Measurements from ENCODE around the gene GNA12. TPM values are rescaled to one million over a fixed set of nuclear protein-coding genes. Genes with fewer than 3 reads are reported as not detected.
"Not testable (repeated sequence)": the region's sequence is repeated elsewhere in the genome, so short reads cannot be mapped to it uniquely, and the experiment has no call there.

The GNA12 gene
- total RNA-seq, 1 donor from 2014 or later, result 31.7 TPM

DNA sequence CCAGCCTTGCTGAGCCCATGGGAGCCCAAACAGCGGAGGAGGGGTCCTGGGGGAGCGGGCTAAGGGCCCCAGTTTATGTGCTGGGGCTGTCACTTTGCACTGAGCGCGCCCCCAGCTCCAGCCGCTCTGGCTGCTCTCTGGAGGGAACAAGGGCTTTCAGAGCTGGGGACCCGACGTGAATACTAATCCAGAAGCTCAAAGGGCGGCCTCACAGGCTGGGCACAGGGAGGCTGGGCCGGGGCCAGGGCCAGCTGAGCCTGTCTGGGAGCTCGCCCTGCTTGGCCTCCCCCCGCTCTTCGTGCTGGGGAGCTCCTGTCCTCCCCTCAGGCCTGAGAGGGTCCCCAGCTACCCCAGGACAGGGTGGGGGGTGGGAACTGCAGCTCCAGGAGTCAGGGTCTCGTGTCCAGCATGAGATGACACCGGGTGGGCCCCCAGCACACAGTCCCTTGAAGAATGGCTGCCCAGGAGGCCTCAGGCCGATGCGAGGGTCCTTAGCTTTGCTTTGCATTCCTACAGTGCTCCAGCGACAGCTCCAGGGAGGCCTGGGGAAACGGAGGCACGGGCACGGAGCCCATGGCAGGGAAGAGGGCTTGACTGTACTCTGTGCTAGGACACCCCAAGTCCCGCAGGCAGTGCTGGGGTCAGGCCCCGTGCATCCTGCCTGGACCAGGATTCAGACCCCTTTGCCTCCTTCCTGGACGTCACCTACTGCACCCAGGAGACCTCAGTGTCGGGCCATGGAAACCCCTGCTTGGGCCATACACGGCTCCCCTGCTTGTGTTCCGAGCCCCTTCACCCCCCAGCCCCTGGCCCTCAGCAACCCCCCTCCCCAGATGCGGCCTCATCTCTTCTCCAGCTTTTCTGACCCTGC is 161.9 kb downstream of the GNA12 start:
- intact Hi-C loops (cut with micrococcal nuclease), result loop anchor here (1.0 to 2.0 kb wide), 2 partner anchors 199 to 231 kb away; no protein-coding TSS in a partner anchor

DNA sequence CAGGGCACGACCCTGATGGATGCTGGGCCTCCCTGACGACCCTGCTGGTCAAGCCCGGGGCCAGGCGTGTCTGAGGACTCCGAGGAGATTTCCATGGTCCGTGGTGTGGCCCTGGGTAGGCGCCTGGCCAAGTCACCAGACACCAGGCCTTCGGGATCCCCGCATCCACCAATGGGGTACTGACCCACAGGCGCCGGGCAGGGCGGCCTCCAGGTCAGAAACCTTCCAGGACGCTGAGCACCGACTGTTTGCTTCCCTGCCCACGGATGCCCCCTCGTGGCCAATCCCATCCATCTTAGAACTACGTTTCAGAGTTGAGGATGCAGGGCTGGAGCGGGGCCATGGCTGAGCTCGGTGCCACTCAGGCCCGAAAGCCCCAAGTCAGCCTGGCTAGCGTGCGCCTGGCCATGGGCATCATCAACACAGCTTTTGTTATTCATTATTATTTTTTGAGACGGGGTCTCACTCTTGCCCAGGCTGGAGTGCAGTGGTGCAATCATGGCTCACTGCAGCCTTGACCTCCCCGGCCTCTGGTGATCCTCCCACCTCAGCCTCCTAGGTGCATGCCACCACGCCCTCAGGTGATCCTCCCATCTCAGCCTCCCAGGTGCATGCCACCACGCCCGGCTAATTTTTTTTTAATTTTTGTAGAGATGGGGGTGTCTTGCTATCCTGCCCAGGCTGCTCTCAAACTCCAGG is 163.2 kb downstream of the GNA12 start:
- intact Hi-C loops (cut with micrococcal nuclease), result loop anchor here (1.0 to 2.0 kb wide), 2 partner anchors 198 to 230 kb away; no protein-coding TSS in a partner anchor

DNA sequence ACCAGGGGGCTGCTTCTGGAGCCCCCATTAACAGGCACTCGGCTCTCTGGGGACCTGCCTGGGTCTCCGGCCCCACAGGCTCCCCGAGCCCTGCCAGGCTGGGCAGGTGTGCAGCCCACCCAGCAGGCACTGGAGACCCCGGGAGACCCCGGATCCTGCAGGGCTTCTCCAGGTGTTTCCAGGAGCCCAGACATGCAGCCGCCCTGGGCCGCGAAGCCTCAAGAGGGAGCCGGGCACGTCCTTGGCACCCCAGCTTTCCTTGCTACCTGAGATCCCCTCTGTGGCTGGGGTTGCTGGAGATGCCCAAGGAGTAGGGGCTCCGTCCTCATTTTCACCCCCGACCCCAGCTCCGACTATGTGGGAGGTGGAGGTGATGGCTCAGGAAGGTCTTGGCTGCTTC is 163.9 kb downstream of the GNA12 start:
- intact Hi-C loops (cut with micrococcal nuclease), result loop anchor here (2.0 kb wide), 1 partner anchor 197 kb away; no protein-coding TSS in a partner anchor

DNA sequence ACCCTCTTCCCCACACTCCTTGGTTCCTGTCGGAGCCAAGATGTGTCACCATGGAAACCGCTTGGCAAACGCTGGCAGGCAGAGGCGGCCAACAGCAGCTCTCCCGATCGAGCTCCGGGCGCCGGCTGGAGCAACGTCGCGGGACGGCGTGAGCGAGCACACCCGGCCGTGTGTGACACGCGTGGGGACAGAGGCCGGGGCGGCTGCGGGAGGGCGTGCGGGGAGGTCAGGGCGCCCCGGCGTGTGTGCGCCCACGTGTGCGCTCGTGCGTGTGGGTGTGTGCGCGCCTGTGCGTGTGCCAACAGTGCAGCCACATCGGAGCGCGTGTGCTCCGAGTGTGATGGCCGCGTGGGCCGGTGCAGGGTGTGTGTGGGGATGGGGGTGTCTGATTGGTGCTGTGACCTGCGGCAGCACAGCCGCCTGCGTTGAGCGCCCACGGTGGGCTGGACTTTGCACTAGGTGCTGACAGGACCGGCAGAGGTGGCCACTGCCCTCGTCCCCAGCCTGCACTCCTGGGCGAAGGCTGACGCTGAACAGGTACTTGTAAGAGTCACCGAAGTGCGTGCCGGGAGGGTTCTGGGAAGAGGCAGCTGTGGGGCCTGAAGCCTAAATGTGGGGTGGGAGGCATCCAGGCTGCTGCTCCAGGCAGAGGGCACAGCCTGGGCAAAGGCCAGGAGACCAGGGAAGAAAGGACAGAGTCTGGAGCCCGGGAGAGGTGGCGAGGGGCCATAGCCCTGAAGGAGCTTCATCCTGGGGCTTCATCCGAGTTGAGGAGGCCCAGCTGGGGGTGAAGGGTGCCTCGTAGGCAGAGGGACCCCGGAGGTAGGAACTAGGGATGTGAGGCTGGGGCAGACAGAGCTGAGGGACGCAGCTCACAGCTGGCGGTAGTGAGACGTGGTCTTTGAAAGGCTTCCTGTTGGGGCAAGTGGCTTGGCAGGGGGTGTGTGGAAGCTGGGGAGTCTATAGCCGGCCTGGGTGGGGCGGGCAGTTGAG is 164.7 kb downstream of the GNA12 start:
- intact Hi-C loops (cut with micrococcal nuclease), result loop anchor here (2.0 kb wide), 1 partner anchor 197 kb away; no protein-coding TSS in a partner anchor

DNA sequence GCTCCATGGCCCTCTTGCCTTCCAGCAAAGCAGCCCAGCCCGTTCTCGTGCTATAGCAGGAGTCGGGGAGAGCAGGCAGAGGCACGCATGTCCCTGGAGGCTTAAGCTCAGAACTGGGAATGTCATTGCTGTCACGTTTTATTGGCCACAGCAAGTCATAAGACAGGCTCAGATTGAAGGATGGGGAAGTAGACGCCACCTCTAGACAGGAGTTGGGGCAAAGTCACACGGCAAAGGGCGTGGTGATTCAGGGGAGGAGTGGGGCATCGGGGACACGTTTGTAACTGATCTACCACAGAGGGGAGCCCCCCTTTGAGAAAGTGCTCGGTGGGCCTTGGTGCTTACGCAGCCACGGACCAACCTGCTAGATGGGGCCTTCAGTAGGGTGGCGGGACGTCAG is 165.7 kb downstream of the GNA12 start:
- intact Hi-C loops (cut with micrococcal nuclease), result not testable (repeated sequence)

Other genes with a start within 250 kb of the GNA12 start
- gene TTYH3, start 212.3 kb downstream of the GNA12 start, total RNA-seq, result 22.4 and 23.7 TPM in 2 replicates
- gene AMZ1, start 156.1 kb downstream of the GNA12 start, total RNA-seq, result 0.17 and 0.27 TPM in 2 replicates
- 141 and 143 TPM in 2 replicates for gene CARD11, start 199.6 kb upstream of the GNA12 start, total RNA-seq

Data from T-helper 1 cell treated with Interleukin-12 subunit alpha and Interleukin-12 subunit beta and Interleukin-4 antibody, amounts not matched to agents 30 ng/mL and 1 ng/mL, for 36 hours (primary cell).